ENCODE results near the gene NBL1. TPM values are rescaled to one million over a fixed set of nuclear protein-coding genes. Genes with fewer than 3 reads are reported as not detected.

Gene NBL1
- total RNA-seq, 1 donor from 2014 or later, result 69.9 TPM

GRCh38 chr1:19678931-19679453 lies 34.9 kb downstream of the NBL1 start:
- no peak for TF ChIP-seq CTCF (conservative IDR thresholded peaks at IDR 0.05)

GRCh38 chr1:19679691-19680090 lies 35.6 kb downstream of the NBL1 start:
- H3K4me3 Mint-ChIP-seq, result no peak overlapping the region
- no peak for DNase-seq (ENCODE audit: extremely low spot score, unreplicated experiment)
- peaks cover 28% of the 10 kb centered on the region for H3K27me3 Mint-ChIP-seq
- H3K27ac Mint-ChIP-seq, result no peak overlapping the region
- no peaks in the 10 kb centered on the region for H3K4me1 Mint-ChIP-seq (ENCODE audit: unreplicated experiment)
- H3K9me3 Mint-ChIP-seq, result no peaks in the 10 kb centered on the region
- TF ChIP-seq CTCF (conservative IDR thresholded peaks at IDR 0.05), result no peak
- no peaks in the 10 kb centered on the region for H3K36me3 Mint-ChIP-seq

More at GRCh38 chr1:19678931-19679453, 34.9 kb downstream of the NBL1 start:
- Mint-ChIP-seq H3K36me3 (no peaks in the 10 kb centered on the region), H3K27me3 (peaks cover 32% of the 10 kb centered on the region), H3K4me3 (no peak overlapping the region), H3K27ac (no peak overlapping the region), H3K4me1 (ENCODE audit: unreplicated experiment) (no peaks in the 10 kb centered on the region), H3K9me3 (no peaks in the 10 kb centered on the region)
- no peak for DNase-seq (ENCODE audit: extremely low spot score, unreplicated experiment)

- no peak for DNase-seq (ENCODE audit: extremely low spot score, unreplicated experiment)
- Mint-ChIP-seq H3K4me1 (ENCODE audit: unreplicated experiment) (no peaks in the 10 kb centered on the region), H3K4me3 (no peak overlapping the region), H3K36me3 (no peaks in the 10 kb centered on the region), H3K9me3 (no peaks in the 10 kb centered on the region), H3K27ac (no peak overlapping the region), H3K27me3 (peaks cover 21% of the 10 kb centered on the region)
- TF ChIP-seq CTCF (conservative IDR thresholded peaks at IDR 0.05), result no peak
Measured at GRCh38 chr1:19680644-19681043, 36.5 kb downstream of the NBL1 start.

GRCh38 chr1:19682257-19682656 lies 38.1 kb downstream of the NBL1 start:
- Mint-ChIP-seq H3K9me3 (no peaks in the 10 kb centered on the region), H3K4me1 (ENCODE audit: unreplicated experiment) (no peaks in the 10 kb centered on the region), H3K36me3 (no peaks in the 10 kb centered on the region), H3K27ac (no peak overlapping the region), H3K27me3 (peaks cover 6% of the 10 kb centered on the region), H3K4me3 (no peak overlapping the region)
- no peak for DNase-seq (ENCODE audit: extremely low spot score, unreplicated experiment)
- TF ChIP-seq CTCF (conservative IDR thresholded peaks at IDR 0.05), result no peak

- Mint-ChIP-seq H3K4me3 (no peak overlapping the region), H3K36me3 (no peaks in the 10 kb centered on the region), H3K4me1 (ENCODE audit: unreplicated experiment) (no peaks in the 10 kb centered on the region), H3K27ac (no peak overlapping the region), H3K9me3 (no peaks in the 10 kb centered on the region), H3K27me3 (peaks cover 3% of the 10 kb centered on the region)
- no peak for TF ChIP-seq CTCF (conservative IDR thresholded peaks at IDR 0.05)
- DNase-seq (ENCODE audit: extremely low spot score, unreplicated experiment), result no peak
Measured at GRCh38 chr1:19682901-19683300, 38.8 kb downstream of the NBL1 start.

GRCh38 chr1:19683351-19683750 lies 39.2 kb downstream of the NBL1 start:
- no peak overlapping the region for H3K27ac Mint-ChIP-seq
- TF ChIP-seq CTCF (conservative IDR thresholded peaks at IDR 0.05), result no peak
- H3K36me3 Mint-ChIP-seq, result no peaks in the 10 kb centered on the region
- DNase-seq (ENCODE audit: extremely low spot score, unreplicated experiment), result no peak
- H3K4me1 Mint-ChIP-seq (ENCODE audit: unreplicated experiment), result no peaks in the 10 kb centered on the region
- H3K4me3 Mint-ChIP-seq, result no peak overlapping the region
- no peaks in the 10 kb centered on the region for H3K27me3 Mint-ChIP-seq
- H3K9me3 Mint-ChIP-seq, result no peaks in the 10 kb centered on the region
